GM10266 (cell line): Measurements from ENCODE around the gene ZFP69.

Experiments
- DNase-seq: peaks from one replicate; pipeline ENCODE4 v3.0.0; 2012; ENCODE audit errors: extremely low spot score
- CTCF ChIP-seq: IDR thresholded peaks from 2 replicates; pipeline ENCODE4 v1.5.1; 2012; ENCODE audit warnings: mild to moderate bottlenecking, low read depth; ENCODE audit not compliant: control insufficient read depth, insufficient read depth; ENCODE audit errors: missing control alignments

ZFP69 gene

GRCh38 chr1:40519517-40519916 is 42.4 kb downstream of the ZFP69 start:
- no peak for DNase-seq
- no peak for TF ChIP-seq CTCF

- TF ChIP-seq CTCF: no peak
- DNase-seq: no peak
Measured at GRCh38 chr1:40530735-40531380, 53.8 kb downstream of the ZFP69 start.

- peak; percentile 91 for DNase-seq
- no peak for TF ChIP-seq CTCF
Measured at GRCh38 chr1:40531381-40532061, 54.4 kb downstream of the ZFP69 start, which contains the start of gene ZNF684. ZNF684 (plus strand) TSS chr1:40531637; CDS start chr1:40533167, 1,530 bp downstream.

DNA sequence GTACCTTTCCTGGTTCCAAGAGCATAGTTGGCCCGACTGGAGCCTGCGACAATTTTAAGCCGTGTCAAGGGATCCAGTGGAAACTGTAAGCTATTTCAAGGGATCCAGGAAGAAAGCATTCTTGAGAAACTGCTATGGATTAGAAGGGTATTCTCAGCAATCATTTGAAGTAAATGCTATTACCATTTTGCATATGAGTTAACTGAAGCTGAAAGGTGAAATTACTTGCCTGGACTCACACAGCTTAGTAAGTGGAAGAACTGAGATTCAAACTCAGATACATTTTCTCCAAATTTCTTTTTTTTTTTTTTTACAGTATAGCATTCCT is 54.9 kb downstream of the ZFP69 start:
- DNase-seq: no peak

GRCh38 chr1:40532844-40533424 is 55.8 kb downstream of the ZFP69 start:
- DNase-seq: peak; percentile 55

More for the DNA sequence above, 54.9 kb downstream of the ZFP69 start:
- TF ChIP-seq CTCF: no peak

DNA sequence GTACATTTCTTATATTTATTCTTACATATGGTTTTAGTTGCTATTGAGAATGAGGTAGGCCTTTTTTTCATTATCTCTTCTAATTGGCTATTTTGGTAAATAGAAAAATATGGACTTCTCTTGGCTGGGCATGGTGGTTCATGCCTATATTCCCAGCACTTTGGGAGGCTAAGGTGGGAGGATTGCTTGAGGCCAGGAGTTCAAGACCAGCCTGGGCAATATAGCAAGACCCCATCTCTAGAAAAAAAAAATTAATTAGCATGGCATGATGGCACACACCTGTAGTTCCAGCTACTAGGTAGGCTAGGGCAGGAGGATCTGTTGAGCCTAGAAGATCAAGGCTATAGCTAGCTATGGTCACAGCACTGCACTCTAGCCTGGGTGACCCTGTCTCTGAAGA is 57.5 kb downstream of the ZFP69 start:
- no peak for DNase-seq
- TF ChIP-seq CTCF: no peak

More at GRCh38 chr1:40532844-40533424, 55.8 kb downstream of the ZFP69 start:
- peak; percentile 65 for TF ChIP-seq CTCF

GRCh38 chr1:40535732-40536131 is 58.6 kb downstream of the ZFP69 start:
- DNase-seq: no peak
- no peak for TF ChIP-seq CTCF
